ENCODE data around the gene IRX5.

The IRX5 gene

GRCh38 chr16:54980821-54981220 lies 50.2 kb downstream of the IRX5 start:
- no peak for DNase-seq (ENCODE audit: low read depth)
- no peak overlapping the region for H3K4me3 ChIP-seq (ENCODE audit: low read depth, low read length)
- TF ChIP-seq CTCF (IDR thresholded peaks at IDR 0.05; ENCODE audit: low read depth, low read length, missing control alignments), result no peak
